Measurements from ENCODE around the gene RPH3AL. TPM values are rescaled to one million over a fixed set of nuclear protein-coding genes. Genes with fewer than 3 reads are reported as not detected.

The RPH3AL gene
- total and polyA plus RNA-seq, 2 of the 8 experiments (the other 6 are each of a cell fraction or from before 2014, with no cell fraction given) = 5.6 to 5.8 TPM

GRCh38 chr17:335691-336090, 16.9 kb downstream of the RPH3AL start:
- H3K56ac ChIP-seq (replicated peaks; ENCODE audit: insufficient read length, low read depth, low read length) = no peak overlapping the region
- H3K27ac ChIP-seq (ENCODE audit: low read depth, low read length) = no peak overlapping the region
- TF ChIP-seq CHD2 (IDR thresholded peaks at IDR 0.05; ENCODE audit: low read length) = no peak
- TF ChIP-seq BCL11A (IDR thresholded peaks at IDR 0.05; ENCODE audit: low read depth in 2 of 2, low read length in 2 of 2) = no peak
- peak; percentile 67 for TF ChIP-seq E2F6 (IDR thresholded peaks at IDR 0.05)
- TF ChIP-seq BRCA1 (IDR thresholded peaks at IDR 0.05; ENCODE audit: low read depth, low read length) = no peak
- no peak for TF ChIP-seq HDAC2 (IDR thresholded peaks at IDR 0.05; ENCODE audit: borderline replicate concordance in 1 of 2, low read depth in 2 of 2, low read length in 2 of 2)
- no peak for TF ChIP-seq PHF8 (conservative IDR thresholded peaks at IDR 0.05; ENCODE audit: low read depth, low read length)
- no peaks in the 10 kb centered on the region for H3K36me3 ChIP-seq (ENCODE audit: control insufficient read depth in 2 of 4, insufficient read depth in 4 of 4, low read length in 3 of 4)
- no peak overlapping the region for H3K23ac ChIP-seq (ENCODE audit: insufficient read length)
- H3K14ac ChIP-seq (ENCODE audit: insufficient read length) = no peak overlapping the region
- CTCF ChIA-PET (ENCODE audit: partially characterized antibody) = interaction anchor here (0.7 kb wide), 1 partner anchor 11 kb away, joined by 3 read pairs; no protein-coding TSS in a partner anchor
- H4K5ac ChIP-seq (ENCODE audit: insufficient read length, low read depth, low read length) = no peak overlapping the region
- H2BK5ac ChIP-seq (ENCODE audit: low read depth, low read length) = peak overlapping the region; percentile 44; the same call in 1 of the 2 replicates
- H3K23me2 ChIP-seq (ENCODE audit: low read depth, low read length) = no peaks in the 10 kb centered on the region; the same call in 1 of the 2 replicates
- H3K4ac ChIP-seq (replicated peaks; ENCODE audit: insufficient read length, low read depth, low read length) = no peak overlapping the region
- DNase-seq (ENCODE audit: low read depth in 1 of 2, low spot score in 2 of 2) = no peak
- H2BK12ac ChIP-seq (ENCODE audit: low read depth, low read length) = peak overlapping the region; percentile 60; the same call in 1 of the 2 replicates
- peak overlapping the region; percentile 32; the same call in 1 of the 2 replicates for H3K18ac ChIP-seq (ENCODE audit: extremely low read depth, low read length)
- H3K79me2 ChIP-seq (ENCODE audit: control insufficient read depth in 1 of 2, insufficient read depth in 2 of 2, low read length in 2 of 2) = no peaks in the 10 kb centered on the region
- no peaks in the 10 kb centered on the region for H4K20me1 ChIP-seq (replicated peaks in 1 of 2; ENCODE audit: control insufficient read depth in 1 of 2, insufficient read depth in 2 of 2, low read length in 2 of 2)
- 42% methylated on average over 11 of the region's 12 CpGs; no CpG with 5 or more reads in 1 of the 2 experiments for WGBS, 2 experiments (ENCODE audit: extremely low coverage in 1 of 2, insufficient coverage in 1 of 2, insufficient read length in 1 of 2, insufficient replicate concordance in 2 of 2, low coverage in 1 of 2, low lambda C conversion rate in 2 of 2, missing lambda C conversion rate in 1 of 2)
- H3K9ac ChIP-seq (replicated peaks in 1 of 4; ENCODE audit: extremely low read depth in 1 of 4, low read depth in 3 of 4, low read length in 3 of 4) = no peak overlapping the region
- H2BK20ac ChIP-seq (ENCODE audit: low read length) = no peak overlapping the region
- peak overlapping the region; percentile 72; the same call in 1 of the 2 replicates for H2BK15ac ChIP-seq (ENCODE audit: low read length)
- no peak overlapping the region for H4K91ac ChIP-seq (replicated peaks; ENCODE audit: insufficient read length, low read length)
- no peak overlapping the region for H2BK120ac ChIP-seq (replicated peaks; ENCODE audit: low read depth, low read length)
- H3K79me1 ChIP-seq (ENCODE audit: low read depth, low read length) = no peaks in the 10 kb centered on the region
- no peak overlapping the region for H2AFZ ChIP-seq (ENCODE audit: low read length)
- no peaks in the 10 kb centered on the region for H3K9me3 ChIP-seq (ENCODE audit: insufficient read depth in 2 of 2, low read depth in 1 of 2, low read length in 1 of 2)
- H4K8ac ChIP-seq (ENCODE audit: extremely low read depth, insufficient read depth, low read length) = no peak overlapping the region; the same call in 1 of the 2 replicates
- H3K4me1 ChIP-seq (replicated peaks in 1 of 4; ENCODE audit: control insufficient read depth in 3 of 4, insufficient read depth in 4 of 4, low read length in 3 of 4) = peaks cover 6 to 28% (median 20%) of the 10 kb centered on the region in 4 experiments
- H3K27me3 ChIP-seq (replicated peaks in 1 of 4; ENCODE audit: control insufficient read depth in 3 of 4, extremely low read depth in 1 of 4, insufficient read depth in 3 of 4, low read length in 3 of 4) = 0 out of 7 replicates have a peak, but pooled peaks cover 0 to 3% (median 0%) of the 10 kb centered on the region in 4 experiments
- no peak overlapping the region for H3K4me3 ChIP-seq (ENCODE audit: extremely low read depth in 1 of 4, insufficient read depth in 2 of 4, low read depth in 3 of 4, low read length in 4 of 4)
- no peak for FAIRE-seq
- POLR2A ChIA-PET (ENCODE audit: partially characterized antibody) = no interaction called here
- H2AK5ac ChIP-seq (ENCODE audit: low read depth, low read length) = no peak overlapping the region
- peak overlapping the region; percentile 14 to 24; a peak in 2 of 4 replicates for H3K4me2 ChIP-seq (ENCODE audit: insufficient read depth in 1 of 2, low read depth in 2 of 2, low read length in 2 of 2)

Data from H1 (cell line).